UCSD-AML1 (cell line): Measurements from ENCODE around the gene SAMM50.

ENCODE experiments used
- DNase-seq: peaks from one replicate; lab custom pipeline; 2025; ENCODE audit not compliant: unreplicated experiment; lab: John Stamatoyannopoulos, UW

Gene SAMM50

DNA sequence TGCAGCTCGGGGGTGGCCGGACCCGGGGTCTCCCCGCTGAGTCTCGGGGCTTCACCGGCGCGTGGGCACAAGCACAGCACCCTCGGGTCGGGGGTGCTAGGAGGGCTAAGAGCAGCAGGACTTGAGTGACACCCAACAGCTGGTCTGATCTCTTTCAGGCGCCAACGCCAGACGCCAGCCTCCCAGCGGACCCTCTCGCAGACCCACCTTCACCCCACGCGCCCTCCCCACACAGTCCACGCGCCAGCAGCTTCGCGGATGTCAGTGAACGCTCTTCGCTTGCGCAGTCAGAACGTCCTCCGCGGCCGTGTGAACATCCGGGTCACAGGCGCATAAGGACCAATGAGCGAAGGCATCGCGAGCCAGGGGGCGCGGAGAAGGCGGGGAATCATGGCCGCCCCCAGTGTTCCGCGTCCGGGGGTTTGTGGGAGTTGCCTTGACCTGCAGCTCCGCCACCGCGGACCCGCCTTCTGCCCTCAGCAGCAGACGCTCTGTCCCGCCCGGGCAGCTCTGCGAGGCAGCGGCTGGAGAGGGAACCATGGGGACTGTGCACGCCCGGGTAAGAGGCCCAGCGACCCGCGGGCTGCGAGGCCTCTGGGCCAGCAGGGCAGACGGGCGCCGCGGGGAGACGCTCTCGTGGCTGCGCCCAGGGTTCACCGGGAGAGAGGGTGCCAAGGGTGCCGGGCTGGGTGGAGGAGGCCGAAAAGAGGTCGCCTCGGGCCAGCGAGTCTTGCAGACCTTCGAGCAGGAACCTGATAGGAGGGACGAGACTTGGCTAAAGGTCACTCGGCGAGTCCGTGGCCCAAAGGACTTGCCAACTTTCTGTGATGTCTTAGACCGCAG lies at the start of gene SAMM50:
TSS of gene SAMM50 (plus strand) at position 403 of the 843 bp plus-strand sequence. CDS start at position 539, 136 bp downstream.
- DNase-seq = peak; percentile 94

DNA sequence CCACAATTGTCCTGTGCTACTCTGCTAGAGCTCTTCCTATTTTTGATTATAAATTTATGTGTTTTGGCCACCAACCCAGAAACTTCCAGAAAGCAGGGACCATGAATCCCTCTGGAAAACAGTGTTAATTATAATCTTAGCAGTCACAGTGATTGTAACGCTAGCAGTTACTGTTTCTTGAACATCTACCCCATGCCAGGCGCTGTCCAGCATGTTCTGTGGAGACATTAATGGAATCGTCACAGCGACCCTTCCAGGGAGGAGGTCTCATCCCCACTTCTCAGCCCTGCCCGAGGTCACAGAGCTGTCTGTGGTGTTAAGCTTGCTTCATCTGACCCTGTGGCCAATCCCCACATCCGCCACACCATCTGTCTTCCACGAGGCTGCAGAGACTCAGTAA lies 49.6 kb upstream of the SAMM50 start:
- no peak for DNase-seq

DNA sequence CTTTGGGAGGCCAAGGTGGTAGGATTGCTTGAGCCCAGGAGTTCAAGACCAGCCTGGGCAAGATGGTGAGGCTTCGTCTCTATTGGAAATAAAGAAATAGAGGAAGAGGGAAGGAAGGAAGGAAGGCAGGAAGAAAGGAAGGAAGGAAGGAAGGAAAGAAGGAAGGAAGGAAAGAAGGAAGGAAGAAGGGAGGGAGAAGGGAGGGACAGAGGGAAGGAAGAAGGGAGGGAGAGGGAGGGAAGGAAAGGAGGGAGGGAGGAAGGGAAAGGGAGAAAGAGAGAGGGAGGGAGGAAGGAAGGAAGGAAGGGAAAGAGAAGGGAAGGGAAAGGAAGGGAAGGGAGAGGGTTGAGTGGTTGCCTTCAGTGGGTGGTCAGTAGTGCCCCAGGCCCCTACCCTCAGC lies 45.5 kb upstream of the SAMM50 start:
- no peak for DNase-seq

DNA sequence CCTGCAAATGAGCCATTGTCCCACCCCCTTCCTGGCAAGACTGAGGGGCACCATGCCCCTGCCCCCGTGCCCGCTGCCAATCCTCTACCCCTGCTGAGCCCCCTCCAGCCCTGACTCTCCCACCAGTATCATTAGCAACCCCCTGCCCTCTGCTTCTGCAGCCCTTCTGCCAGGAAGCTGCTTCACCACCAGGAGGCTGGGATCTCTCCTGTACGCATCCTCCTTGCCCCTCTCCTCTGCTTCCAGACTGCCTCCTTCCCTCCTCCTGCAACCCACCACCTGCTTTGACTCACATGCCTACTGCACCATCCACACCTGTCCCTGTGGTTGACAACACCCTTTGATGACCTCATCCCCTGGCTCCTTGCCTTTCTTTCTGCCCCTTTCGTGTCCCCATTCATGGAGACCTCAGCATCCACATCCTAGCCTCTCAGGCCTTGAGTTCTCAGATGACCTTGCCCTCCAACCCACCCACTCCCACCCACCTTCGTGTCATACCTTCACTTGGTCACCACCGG lies 45.0 kb upstream of the SAMM50 start:
- DNase-seq = no peak

DNA sequence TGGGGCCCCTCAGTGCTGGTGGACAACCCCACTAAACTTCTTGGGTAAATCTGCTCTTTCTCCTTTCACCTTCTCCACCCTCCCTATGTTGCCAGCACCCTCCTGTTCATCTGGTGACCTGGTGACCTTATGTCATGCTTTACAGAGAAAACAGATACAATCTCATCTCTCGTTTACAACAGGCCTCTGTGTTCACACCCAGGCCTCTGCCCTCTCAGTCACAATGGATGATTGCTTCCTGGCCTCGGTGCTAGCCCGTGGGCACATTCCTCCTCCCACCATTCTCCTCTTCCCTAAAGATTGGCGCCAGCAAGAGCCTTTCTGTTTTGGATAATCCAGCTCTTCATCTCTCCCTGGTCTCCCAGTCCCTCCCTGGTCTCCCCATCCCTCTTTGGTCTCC lies 43.9 kb upstream of the SAMM50 start:
- DNase-seq = no peak

DNA sequence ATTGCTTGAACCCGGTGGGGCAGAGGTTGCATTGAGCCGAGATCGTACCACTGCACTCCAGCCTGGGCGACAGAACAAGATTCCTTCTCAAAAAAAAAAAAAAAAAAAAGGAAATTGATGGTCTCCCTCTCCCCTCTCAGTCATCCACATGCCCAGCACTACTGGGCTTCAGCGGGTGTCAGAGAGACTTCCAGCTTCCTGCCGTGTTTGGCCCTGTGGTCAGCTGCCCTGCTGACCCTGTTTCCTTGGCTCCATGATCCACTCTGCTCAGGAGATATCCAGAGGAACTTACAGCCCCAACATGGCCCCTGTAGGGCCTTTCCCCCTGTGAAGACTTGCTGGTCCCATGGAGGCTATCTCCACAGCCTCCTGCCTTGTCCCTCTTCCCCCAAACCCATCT lies 37.7 kb upstream of the SAMM50 start:
- peak; percentile 27 for DNase-seq

DNA sequence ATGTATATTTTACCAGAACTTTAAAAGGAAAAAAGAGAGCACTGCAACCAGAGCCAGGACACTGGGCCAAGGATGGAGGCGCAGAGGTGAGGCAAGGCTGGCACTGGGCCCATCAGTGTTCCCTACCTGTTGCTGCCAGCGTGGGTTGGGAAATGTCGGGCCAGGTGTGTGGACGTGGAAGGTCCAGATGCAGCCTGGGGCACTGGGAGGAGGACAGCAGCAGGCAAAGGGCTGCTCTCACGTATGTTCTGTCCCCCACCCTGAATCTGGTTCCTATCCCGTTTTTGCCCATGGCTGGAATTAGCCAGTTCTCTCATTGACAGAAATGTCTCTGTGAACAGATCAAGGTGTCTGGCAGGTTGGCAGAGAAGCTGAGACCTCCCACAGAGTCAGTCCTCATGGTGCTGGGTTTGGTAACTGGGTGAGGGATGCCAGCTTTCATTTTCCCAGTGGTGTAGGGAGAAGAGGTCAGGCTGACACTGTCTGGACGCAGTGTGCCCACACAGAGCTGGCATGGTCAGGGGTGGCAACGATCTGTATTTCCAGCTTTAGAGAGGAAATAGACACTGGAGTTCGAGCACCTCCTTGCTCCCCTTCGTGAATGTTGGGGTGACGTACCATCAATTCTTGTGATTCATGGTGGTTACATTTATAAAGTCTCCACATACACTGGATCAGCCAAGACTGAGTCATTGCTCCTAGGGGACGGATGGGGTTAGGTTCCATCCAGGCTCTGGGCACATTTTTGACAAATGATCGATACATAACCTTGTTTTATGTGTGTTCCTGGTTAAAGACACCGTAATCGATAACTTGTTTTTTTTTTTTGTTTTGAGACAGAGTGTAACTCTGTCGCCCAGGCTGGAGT lies 35.9 kb upstream of the SAMM50 start:
- no peak for DNase-seq

DNA sequence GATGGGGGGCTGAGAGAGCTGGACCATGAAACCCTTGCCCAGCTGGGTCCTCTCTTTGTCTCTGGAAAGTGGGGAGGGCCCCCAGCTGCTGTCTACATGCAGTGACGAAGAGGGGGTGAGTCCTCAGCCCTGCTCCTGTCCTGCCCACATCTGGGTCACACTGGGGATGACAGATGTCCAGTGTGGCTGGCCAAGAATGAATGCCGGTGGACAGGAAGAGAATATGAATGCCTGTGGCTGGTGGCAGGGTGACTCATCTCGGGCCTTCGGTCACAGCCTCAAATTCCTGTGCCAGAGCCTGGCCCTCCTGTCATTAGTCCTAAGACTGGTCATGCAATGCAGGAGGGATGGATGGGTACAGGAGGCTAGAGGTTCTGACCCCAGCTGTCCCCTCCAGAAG lies 33.9 kb upstream of the SAMM50 start:
- DNase-seq = no peak

DNA sequence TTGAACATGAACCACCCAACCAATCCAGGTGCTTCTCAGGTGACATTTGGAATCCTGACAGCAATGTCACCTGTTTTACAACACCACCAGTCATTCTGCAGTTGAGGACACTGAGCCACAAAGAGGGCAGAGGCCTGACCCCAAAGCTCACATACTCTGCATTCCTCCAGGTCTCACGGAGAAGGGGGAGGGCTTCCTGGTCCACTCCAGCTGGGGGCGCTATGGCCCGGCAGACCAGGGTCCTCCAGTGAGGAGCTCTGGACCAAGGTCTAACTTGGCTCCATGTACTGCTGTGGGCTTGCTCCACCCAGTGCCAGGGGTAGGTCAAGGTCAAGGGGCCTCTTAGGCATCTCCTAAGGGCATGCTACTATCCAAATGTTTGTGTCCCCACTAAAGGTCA lies 33.1 kb upstream of the SAMM50 start:
- DNase-seq = no peak

DNA sequence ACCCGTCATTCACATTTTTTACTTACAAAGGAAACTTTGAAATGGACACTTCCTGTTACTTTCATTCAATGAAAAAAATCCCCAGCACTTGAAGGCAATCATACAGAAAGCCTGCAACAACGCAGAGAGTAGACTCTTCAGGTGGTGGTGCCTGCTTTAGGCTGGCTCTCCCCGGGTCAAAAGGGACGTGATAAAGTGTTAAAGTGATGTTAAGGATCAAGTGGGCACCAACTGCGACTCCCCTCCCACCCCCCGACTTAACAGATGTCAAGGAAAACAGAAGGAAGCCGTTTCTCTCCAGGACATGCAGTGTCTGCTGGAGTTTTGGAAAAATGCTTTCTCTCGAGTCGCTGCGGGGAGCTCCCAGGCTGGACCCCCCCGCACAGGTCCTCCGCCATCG lies 32.1 kb upstream of the SAMM50 start:
- no peak for DNase-seq

DNA sequence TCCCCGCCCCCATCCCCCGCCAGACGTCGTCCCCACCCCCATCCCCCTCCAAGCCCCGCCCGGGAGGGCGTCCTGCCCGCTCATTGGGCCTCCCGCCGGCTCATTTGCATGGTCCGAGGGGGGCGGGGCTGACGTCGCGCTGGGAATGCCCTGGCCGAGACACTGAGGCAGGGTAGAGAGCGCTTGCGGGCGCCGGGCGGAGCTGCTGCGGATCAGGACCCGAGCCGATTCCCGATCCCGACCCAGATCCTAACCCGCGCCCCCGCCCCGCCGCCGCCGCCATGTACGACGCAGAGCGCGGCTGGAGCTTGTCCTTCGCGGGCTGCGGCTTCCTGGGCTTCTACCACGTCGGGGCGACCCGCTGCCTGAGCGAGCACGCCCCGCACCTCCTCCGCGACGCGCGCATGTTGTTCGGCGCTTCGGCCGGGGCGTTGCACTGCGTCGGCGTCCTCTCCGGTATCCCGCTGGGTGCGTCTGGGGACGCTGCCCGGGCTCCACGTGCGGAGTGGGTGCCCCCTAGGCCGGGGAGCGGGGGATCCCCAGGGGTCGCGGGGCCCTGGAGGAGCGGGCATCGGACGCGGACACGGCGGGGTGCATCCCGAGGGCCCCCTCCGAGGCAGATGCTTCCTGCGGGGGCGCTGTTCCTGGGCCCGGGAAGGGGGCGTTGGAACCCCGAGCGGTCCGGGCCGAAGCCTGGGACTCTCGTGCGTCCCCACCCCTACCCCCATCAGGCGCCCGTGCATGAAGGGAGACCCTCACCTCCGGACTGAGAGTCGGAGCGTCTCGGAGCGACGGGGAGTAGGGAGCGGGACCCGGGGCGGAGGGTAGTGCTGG lies 31.4 kb upstream of the SAMM50 start, which contains the start of gene PNPLA3:
TSS of gene PNPLA3 (plus strand) at position 175 of the 834 bp plus-strand sequence. CDS start at position 282, 107 bp downstream.
- DNase-seq = peak; percentile 86

DNA sequence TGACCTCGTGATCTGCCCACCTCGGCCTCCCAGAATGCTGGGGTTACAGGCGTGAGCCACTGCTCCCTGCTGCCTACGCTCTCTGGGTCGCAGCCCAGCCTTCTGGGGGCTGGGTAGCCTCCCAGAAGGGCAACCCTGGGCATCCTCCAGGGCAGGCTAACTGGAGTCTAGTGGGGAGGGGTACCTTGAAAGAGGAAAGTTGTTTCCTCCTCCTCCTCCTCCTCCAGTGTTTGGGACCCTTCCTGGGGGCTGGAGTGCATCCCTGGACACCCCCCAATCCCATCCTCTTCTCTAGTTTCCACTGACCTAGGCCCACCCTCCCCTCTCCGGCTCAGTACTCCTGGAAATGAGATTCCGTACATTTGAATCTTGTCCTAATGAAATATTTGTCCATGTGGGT lies 30.4 kb upstream of the SAMM50 start:
- DNase-seq = no peak

DNA sequence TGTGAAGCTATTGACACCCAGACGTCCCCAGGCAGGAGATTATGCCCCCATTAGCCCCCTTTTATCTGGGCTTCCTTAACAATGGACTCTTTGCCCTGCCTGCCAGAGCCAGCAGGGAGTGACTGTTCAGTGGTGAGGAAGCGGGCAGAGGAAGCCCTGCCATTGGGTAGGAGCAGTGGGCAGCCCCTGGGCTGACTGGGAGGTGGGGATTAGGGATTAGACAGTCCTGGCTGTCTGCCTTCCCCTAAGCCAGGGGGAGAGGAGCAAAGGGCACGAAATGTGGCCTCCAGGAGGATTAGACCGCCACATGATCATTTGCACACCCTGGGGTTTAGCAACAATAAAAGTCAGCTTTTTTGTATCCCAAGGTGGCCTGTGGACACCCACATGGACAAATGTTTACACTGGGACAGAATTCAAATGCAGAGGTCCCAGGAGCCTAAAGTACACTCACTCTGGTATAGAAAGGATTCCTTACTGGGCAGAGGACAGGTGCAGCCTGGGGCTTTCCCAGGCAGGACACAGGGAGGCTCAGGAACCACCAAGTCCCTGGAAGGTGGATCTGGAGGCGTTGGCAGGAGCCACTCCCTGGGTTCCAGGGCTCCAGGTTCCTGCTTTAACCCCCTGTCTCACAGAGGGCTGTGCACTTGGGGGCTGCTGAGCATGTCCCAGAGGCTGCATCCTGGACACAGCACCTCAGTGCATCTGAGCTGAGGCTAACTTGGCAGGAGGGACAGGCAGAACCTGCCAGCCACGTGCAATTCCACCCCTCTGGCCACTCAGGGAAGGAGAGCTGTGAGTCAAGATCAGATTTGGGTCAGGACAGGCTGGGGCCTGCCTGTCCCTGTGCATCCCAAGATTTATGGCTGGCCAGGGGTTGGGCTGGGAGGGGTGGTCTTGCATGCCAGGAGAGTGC lies 29.6 kb upstream of the SAMM50 start:
- peak; percentile 39 for DNase-seq

DNA sequence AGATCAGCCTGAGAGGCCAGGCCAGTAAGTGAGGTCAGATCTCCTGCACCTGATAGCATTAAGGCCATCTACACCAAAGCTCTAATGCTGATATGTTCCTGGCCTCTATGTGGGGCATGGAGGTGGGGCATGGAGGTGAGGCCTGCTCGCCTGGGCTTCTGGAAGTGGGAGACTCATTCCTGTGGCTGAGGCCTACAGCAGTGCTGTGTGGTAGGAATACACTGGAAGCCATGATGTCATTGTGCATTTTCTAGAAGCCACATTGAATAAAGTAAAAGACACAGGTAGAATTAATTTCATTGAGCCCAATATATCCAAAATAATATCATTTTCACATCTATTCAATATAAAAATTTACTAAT lies 28.9 kb upstream of the SAMM50 start:
- no peak for DNase-seq

DNA sequence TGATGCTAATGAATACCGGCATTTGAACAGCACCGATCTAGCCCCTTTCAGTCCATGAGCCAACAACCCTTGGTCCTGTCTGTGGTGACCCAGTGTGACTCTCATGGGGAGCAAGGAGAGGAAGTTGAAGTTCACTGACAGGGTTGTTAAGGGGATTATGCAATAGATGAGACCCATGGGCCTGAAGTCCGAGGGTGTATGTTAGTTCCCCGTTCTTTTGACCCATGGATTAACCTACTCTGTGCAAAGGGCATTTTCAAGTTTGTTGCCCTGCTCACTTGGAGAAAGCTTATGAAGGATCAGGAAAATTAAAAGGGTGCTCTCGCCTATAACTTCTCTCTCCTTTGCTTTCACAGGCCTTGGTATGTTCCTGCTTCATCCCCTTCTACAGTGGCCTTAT lies 26.8 kb upstream of the SAMM50 start:
- no peak for DNase-seq

DNA sequence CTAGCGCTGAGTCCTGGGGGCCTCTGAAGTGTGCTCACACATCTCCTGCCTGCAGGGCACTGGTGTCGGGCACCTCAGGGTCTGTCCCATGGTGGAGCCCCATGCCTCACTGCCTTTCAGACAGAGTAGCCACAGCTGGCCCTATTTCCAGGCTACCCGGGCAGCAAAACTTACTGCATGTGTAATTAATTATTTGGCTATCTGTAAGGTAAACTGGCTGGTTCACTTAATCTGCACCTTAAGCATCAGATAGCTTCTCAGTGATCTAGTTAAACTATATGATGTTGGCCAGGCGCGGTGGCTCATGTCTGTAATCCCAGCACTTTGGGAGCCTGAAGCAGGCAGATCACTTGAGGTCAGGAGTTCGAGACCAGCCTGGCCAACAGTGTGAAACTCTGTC lies 26.3 kb upstream of the SAMM50 start:
- DNase-seq = no peak

DNA sequence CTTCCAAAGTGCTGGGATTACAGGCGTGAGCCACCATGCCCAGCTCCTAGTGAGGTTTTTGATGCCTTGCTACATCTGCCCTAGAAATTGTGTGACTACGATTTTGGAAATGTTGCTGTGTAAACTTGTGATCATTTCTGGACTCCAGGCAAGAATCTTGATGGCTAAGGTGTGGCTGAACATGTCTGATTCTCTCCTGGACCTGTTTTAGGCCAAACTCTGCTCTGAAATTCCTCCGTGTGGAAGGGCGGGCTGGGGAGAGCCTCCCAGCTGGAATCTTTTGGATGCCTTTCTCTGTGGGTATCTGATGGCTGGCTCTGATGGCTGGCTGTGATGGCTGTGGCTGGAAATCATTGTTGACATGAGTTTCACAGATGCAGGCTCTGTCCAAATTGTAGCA lies 23.5 kb upstream of the SAMM50 start:
- no peak for DNase-seq

DNA sequence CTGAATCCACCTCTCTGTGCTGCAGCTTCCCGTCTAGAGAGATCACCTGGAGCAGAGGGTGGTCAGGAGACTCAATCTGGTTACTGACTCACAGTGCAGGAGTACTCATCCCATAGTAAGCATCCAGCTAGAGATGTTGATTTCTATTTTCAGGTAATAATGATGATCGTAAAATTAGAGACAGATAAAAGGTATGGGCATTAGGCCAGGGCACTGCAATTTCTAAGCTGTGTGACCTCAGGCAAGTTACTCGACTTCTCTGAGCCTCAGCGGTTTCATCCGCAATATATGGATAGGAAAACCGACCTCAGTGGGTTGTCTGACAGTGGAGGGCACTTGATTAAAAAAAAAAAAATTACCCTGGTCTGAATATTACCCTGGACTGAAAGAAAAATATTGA lies 13.8 kb upstream of the SAMM50 start:
- no peak for DNase-seq

DNA sequence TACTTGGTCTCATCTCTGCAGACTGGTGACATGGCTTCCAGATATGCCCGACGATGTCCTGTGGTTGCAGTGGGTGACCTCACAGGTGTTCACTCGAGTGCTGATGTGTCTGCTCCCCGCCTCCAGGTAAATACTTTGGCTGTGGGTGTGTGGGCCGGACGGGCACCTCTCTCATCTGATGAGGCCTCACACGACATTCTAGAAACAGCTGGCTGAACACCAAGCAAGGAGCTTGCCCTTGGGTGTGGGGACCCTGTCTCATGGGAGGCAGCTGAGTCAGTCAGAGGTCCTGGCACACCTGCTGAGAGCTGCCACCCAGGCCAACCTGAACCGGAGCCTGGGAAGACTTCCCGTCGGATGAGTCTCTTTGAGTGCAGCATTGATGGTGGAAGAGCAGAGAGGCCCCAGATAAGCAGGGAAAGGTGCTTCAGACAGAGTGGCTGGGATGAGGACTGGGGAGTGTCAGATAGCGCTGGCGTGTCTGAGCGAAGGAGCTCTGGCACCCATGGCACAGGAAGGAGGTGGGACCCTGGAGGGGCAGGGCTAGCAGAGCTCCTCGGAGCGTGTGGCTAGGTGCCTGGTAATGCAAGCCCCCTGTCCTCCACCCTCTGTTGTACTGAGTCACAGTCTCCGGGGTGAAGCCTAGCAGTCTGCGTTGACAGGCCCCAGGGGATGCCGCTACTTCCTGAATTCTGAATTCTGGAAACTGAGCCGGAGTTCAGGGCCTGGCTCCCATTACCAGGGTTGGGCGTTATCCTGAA lies 10.4 kb upstream of the SAMM50 start:
- no peak for DNase-seq
